RWPE2 (cell line): ENCODE results near the gene LMBR1L.
"Not testable (repeated sequence)": the region's sequence is repeated elsewhere in the genome, so short reads cannot be mapped to it uniquely, and the experiment has no call there.

Experiments
- ATAC-seq: fragments of 200-7000 bp; cut with Tn5 transposase; 3 replicates; pipeline ENCODE4 v1.9.1; 2021; ENCODE audit warnings: low read depth
- DNase-seq: peaks from one replicate; pipeline ENCODE4 v3.0.0-alpha.2; 2020; ENCODE audit warnings: low spot score
- H3K27ac ChIP-seq: fragments of 450-650 bp; 2 replicates; pipeline ENCODE4 v1.5.1; 2017; ENCODE audit warnings: mild to moderate bottlenecking; ENCODE audit not compliant: poor library complexity, severe bottlenecking
- H3K27me3 ChIP-seq: fragments of 250-450 bp; sonication (Bioruptor Pico); 2 replicates; pipeline ENCODE4 v1.5.1; 2021; ENCODE audit warnings: mild to moderate bottlenecking, moderate library complexity; ENCODE audit not compliant: insufficient read depth, poor library complexity, severe bottlenecking
- H3K36me3 ChIP-seq: fragments of 250-450 bp; sonication (Bioruptor Pico); 2 replicates; pipeline ENCODE4 v1.5.1; 2020; ENCODE audit warnings: low read depth, mild to moderate bottlenecking, moderate library complexity
- H3K4me1 ChIP-seq: fragments of 250-450 bp; sonication (Bioruptor Pico); 2 replicates; pipeline ENCODE4 v1.5.1; 2021; ENCODE audit warnings: mild to moderate bottlenecking, moderate library complexity; ENCODE audit not compliant: insufficient read depth, poor library complexity, severe bottlenecking
- H3K4me3 ChIP-seq: fragments of 250-450 bp; sonication (Bioruptor Pico); 2 replicates; pipeline ENCODE4 v1.5.1; 2021; ENCODE audit warnings: mild to moderate bottlenecking, moderate library complexity; ENCODE audit not compliant: severe bottlenecking
- H3K9me3 ChIP-seq: fragments of 250-450 bp; sonication (Bioruptor Pico); 2 replicates; pipeline ENCODE4 v1.5.1; 2021; ENCODE audit warnings: mild to moderate bottlenecking, moderate library complexity; ENCODE audit not compliant: severe bottlenecking
- TF ChIP-seq, protein P1 (sequence below): fragments of 450-650 bp; IDR thresholded peaks from one replicate; pipeline ENCODE4 v1.5.1; 2017; ENCODE audit warnings: mild to moderate bottlenecking, moderate library complexity; ENCODE audit not compliant: poor library complexity, severe bottlenecking

The LMBR1L gene

DNA sequence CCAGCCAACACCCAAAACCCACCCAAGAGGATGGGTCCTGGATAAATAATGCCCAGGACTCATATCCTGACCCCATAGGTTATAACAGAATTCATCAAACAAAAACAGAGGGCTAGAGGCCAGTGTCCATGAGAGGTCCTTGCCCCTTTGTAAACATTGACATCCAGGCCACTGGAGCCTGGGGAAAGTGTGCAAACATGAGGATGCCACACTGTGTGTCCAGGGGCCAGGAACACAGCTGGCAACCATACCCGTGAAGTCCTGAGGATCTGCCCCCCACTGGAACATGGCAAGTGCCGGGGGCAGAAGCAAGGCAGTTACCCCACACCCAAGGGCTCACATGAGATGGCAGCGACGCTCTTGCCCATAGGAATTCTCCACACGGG, 45.9 kb downstream of the LMBR1L start:
- H3K27me3 ChIP-seq = no peaks in the 10 kb centered on the region
- TF ChIP-seq, protein P1, sequence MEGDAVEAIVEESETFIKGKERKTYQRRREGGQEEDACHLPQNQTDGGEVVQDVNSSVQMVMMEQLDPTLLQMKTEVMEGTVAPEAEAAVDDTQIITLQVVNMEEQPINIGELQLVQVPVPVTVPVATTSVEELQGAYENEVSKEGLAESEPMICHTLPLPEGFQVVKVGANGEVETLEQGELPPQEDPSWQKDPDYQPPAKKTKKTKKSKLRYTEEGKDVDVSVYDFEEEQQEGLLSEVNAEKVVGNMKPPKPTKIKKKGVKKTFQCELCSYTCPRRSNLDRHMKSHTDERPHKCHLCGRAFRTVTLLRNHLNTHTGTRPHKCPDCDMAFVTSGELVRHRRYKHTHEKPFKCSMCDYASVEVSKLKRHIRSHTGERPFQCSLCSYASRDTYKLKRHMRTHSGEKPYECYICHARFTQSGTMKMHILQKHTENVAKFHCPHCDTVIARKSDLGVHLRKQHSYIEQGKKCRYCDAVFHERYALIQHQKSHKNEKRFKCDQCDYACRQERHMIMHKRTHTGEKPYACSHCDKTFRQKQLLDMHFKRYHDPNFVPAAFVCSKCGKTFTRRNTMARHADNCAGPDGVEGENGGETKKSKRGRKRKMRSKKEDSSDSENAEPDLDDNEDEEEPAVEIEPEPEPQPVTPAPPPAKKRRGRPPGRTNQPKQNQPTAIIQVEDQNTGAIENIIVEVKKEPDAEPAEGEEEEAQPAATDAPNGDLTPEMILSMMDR = no peak

GRCh38 chr12:49061916-49062315, 48.7 kb downstream of the LMBR1L start:
- H3K27me3 ChIP-seq, H3K36me3 ChIP-seq, H3K4me3 ChIP-seq, H3K9me3 ChIP-seq, ATAC-seq, DNase-seq, H3K27ac ChIP-seq: not testable (repeated sequence)
- peaks cover 11% of the 10 kb centered on the region for H3K4me1 ChIP-seq

More for the DNA sequence above, 45.9 kb downstream of the LMBR1L start:
- H3K36me3 ChIP-seq = no peaks in the 10 kb centered on the region
- no peak overlapping the region for H3K4me3 ChIP-seq
- H3K27ac ChIP-seq = no peak overlapping the region
- DNase-seq = no peak
- no peaks in the 10 kb centered on the region for H3K9me3 ChIP-seq
- no peak for ATAC-seq
- peaks cover 3% of the 10 kb centered on the region for H3K4me1 ChIP-seq

- H3K27ac ChIP-seq = peak overlapping the region; percentile 65
- H3K4me1 ChIP-seq = peaks cover 11% of the 10 kb centered on the region
- DNase-seq (no peak), ATAC-seq (no peak)
- no peaks in the 10 kb centered on the region for H3K9me3 ChIP-seq
- no peaks in the 10 kb centered on the region for H3K27me3 ChIP-seq
- peaks cover 11% of the 10 kb centered on the region for H3K36me3 ChIP-seq
- peak overlapping the region; percentile 77 for H3K4me3 ChIP-seq
- TF ChIP-seq, protein P1 = no peak
Observed at GRCh38 chr12:49061157-49061650, 49.4 kb downstream of the LMBR1L start.

- H3K27me3 ChIP-seq = no peaks in the 10 kb centered on the region
- peak; percentile 93 for DNase-seq
- peak within 1 kb of the TSS; percentile 77 for H3K4me3 ChIP-seq
- TF ChIP-seq, protein P1 = no peak
- H3K4me1 ChIP-seq = peaks cover 11% of the 10 kb centered on the region
- peaks cover 16% of the 10 kb centered on the region for H3K36me3 ChIP-seq
- H3K9me3 ChIP-seq = no peaks in the 10 kb centered on the region
- H3K27ac ChIP-seq = peak within 1 kb of the TSS; percentile 65
- peak; percentile 68 for ATAC-seq
Observed at GRCh38 chr12:49060237-49061156, 50.1 kb downstream of the LMBR1L start, which contains the start of gene KMT2D. TSS of gene KMT2D (minus strand) at chr12:49060794. CDS start at chr12:49055324, 5,470 bp downstream.

GRCh38 chr12:49059299-49060171, 51.1 kb downstream of the LMBR1L start:
- Histone ChIP-seq H3K9me3 (no peaks in the 10 kb centered on the region), H3K36me3 (peaks cover 25% of the 10 kb centered on the region), H3K27me3 (no peaks in the 10 kb centered on the region), H3K4me3 (peak overlapping the region; percentile 77), H3K27ac (peak overlapping the region; percentile 65), H3K4me1 (peaks cover 11% of the 10 kb centered on the region)
- DNase-seq = no peak
- TF ChIP-seq, protein P1 = no peak
- 0 out of 3 replicates have a peak, but pooled peaks have one; percentile 3 for ATAC-seq
